Activated CD4-positive, alpha-beta memory T cell treated with anti-CD3 and anti-CD28 coated beads for 36 hours (primary cell): ENCODE measurements around the gene WFDC5. TPM values are rescaled to one million over a fixed set of nuclear protein-coding genes. Genes with fewer than 3 reads are reported as not detected.

ENCODE experiments used
- CTCF ChIA-PET: fragments of 350-600 bp; sonication (Branson Sonifier 250); formaldehyde crosslinking; loops from one replicate; lab custom pipeline; 2021; ENCODE audit warnings: antibody characterized with exemption, inconsistent platforms; lab: Charles Lee
- POLR2A ChIA-PET: fragments of 350-600 bp; sonication (Branson Sonifier 250); formaldehyde crosslinking; loops from one replicate; lab custom pipeline; 2021; ENCODE audit warnings: antibody characterized with exemption; lab: Charles Lee
- DNase-seq: peaks from one replicate; pipeline ENCODE4 v3.0.0-alpha.2; 2020
- H3K27ac Mint-ChIP-seq: one replicate; pipeline ENCODE4 v1.8.0; 2021; ENCODE audit warnings: mixed read lengths
- H3K27me3 Mint-ChIP-seq: one replicate; pipeline ENCODE4 v1.8.0; 2021; ENCODE audit warnings: mixed read lengths
- H3K36me3 Mint-ChIP-seq: one replicate; pipeline ENCODE4 v1.8.0; 2021; ENCODE audit warnings: mixed read lengths
- H3K4me1 Mint-ChIP-seq: one replicate; pipeline ENCODE4 v1.8.0; 2021; ENCODE audit warnings: low read depth, mixed read lengths
- H3K4me3 Mint-ChIP-seq: one replicate; pipeline ENCODE4 v1.8.0; 2021; ENCODE audit warnings: mild to moderate bottlenecking, mixed read lengths
- H3K9me3 Mint-ChIP-seq: one replicate; pipeline ENCODE4 v1.8.0; 2021; ENCODE audit warnings: mixed read lengths
- intact Hi-C: fragments of 100-400 bp; cut with micrococcal nuclease; formaldehyde crosslinking; loops from one replicate; pipeline ENCODE4 v1.15.1; 2023
- total RNA-seq, 2 experiments: library from RNA; stranded (reverse); gene quantifications; one replicate each; pipeline ENCODE4 v1.2.3, GENCODE V29; 2021

WFDC5 gene
- total RNA-seq, 2 experiments from 2014 or later: not detected

GRCh38 chr20:45087097-45087790, 27.7 kb downstream of the WFDC5 start:
- intact Hi-C loops: no loop called here

GRCh38 chr20:45085867-45086266, 29.1 kb downstream of the WFDC5 start:
- H3K27ac Mint-ChIP-seq: no peak overlapping the region
- H3K36me3 Mint-ChIP-seq: peaks cover 43% of the 10 kb centered on the region
- POLR2A ChIA-PET: no interaction called here

More at GRCh38 chr20:45087097-45087790, 27.7 kb downstream of the WFDC5 start:
- Mint-ChIP-seq H3K4me3 (no peak overlapping the region), H3K27me3 (no peaks in the 10 kb centered on the region), H3K36me3 (peaks cover 30% of the 10 kb centered on the region), H3K9me3 (no peaks in the 10 kb centered on the region), H3K4me1 (no peaks in the 10 kb centered on the region), H3K27ac (no peak overlapping the region)
- CTCF ChIA-PET: interaction anchor here (1.1 to 1.9 kb wide), 2 partner anchors 9 to 12 kb away, joined by 3 to 7 read pairs; no protein-coding TSS in a partner anchor
- POLR2A ChIA-PET: no interaction called here
- no peak for DNase-seq

GRCh38 chr20:45085289-45085688, 29.7 kb downstream of the WFDC5 start:
- Mint-ChIP-seq H3K4me1 (no peaks in the 10 kb centered on the region), H3K27ac (no peak overlapping the region), H3K27me3 (no peaks in the 10 kb centered on the region), H3K4me3 (no peak overlapping the region), H3K36me3 (peaks cover 49% of the 10 kb centered on the region), H3K9me3 (peaks cover 9% of the 10 kb centered on the region)
- DNase-seq: no peak
- ChIA-PET CTCF (interaction anchor here (1.0 kb wide), 2 partner anchors 11 to 75 kb away, joined by 3 to 4 read pairs; no protein-coding TSS in a partner anchor), POLR2A (no interaction called here)
- intact Hi-C loops: no loop called here

More at GRCh38 chr20:45085867-45086266, 29.1 kb downstream of the WFDC5 start:
- CTCF ChIA-PET: interaction anchor here (1.0 to 1.1 kb wide), 3 partner anchors 10 to 75 kb away, joined by 3 to 4 read pairs (median 3); no protein-coding TSS in a partner anchor
- intact Hi-C loops: no loop called here
- Mint-ChIP-seq H3K4me3 (no peak overlapping the region), H3K27me3 (no peaks in the 10 kb centered on the region), H3K4me1 (no peaks in the 10 kb centered on the region), H3K9me3 (peaks cover 6% of the 10 kb centered on the region)
- no peak for DNase-seq

- Mint-ChIP-seq H3K27ac (no peak overlapping the region), H3K9me3 (peaks cover 9% of the 10 kb centered on the region), H3K4me3 (no peak overlapping the region), H3K4me1 (no peaks in the 10 kb centered on the region), H3K27me3 (no peaks in the 10 kb centered on the region), H3K36me3 (peaks cover 64% of the 10 kb centered on the region)
- intact Hi-C loops: no loop called here
- POLR2A ChIA-PET: interaction anchor here (0.8 to 0.9 kb wide), 2 partner anchors 11 to 13 kb away, joined by 3 read pairs; no protein-coding TSS in a partner anchor
- no peak for DNase-seq
- CTCF ChIA-PET: interaction anchor here (0.6 to 3.8 kb wide), 2 partner anchors 13 to 364 kb away, joined by 3 to 24 read pairs; no protein-coding TSS in a partner anchor
Measured at GRCh38 chr20:45083127-45083526, 31.8 kb downstream of the WFDC5 start.

GRCh38 chr20:45082468-45082867, 32.5 kb downstream of the WFDC5 start:
- H3K36me3 Mint-ChIP-seq: peaks cover 66% of the 10 kb centered on the region
- peaks cover 9% of the 10 kb centered on the region for H3K9me3 Mint-ChIP-seq
- ChIA-PET CTCF (interaction anchor here (0.6 to 3.8 kb wide), 2 partner anchors 13 to 365 kb away, joined by 3 to 24 read pairs; no protein-coding TSS in a partner anchor), POLR2A (interaction anchor here (0.8 to 0.9 kb wide), 2 partner anchors 10 to 13 kb away, joined by 3 read pairs; no protein-coding TSS in a partner anchor)
- no peaks in the 10 kb centered on the region for H3K4me1 Mint-ChIP-seq
- DNase-seq: no peak
- no peak overlapping the region for H3K4me3 Mint-ChIP-seq
- intact Hi-C loops: no loop called here
- no peaks in the 10 kb centered on the region for H3K27me3 Mint-ChIP-seq
- no peak overlapping the region for H3K27ac Mint-ChIP-seq

GRCh38 chr20:45080867-45081624, 33.9 kb downstream of the WFDC5 start:
- CTCF ChIA-PET: interaction anchor here (3.8 kb wide), 1 partner anchor 15 kb away, joined by 24 read pairs; no protein-coding TSS in a partner anchor
- intact Hi-C loops: no loop called here
- Mint-ChIP-seq H3K27ac (no peak overlapping the region), H3K36me3 (peaks cover 69% of the 10 kb centered on the region), H3K4me1 (no peaks in the 10 kb centered on the region), H3K4me3 (no peak overlapping the region), H3K27me3 (no peaks in the 10 kb centered on the region), H3K9me3 (peaks cover 9% of the 10 kb centered on the region)
- POLR2A ChIA-PET: no interaction called here
- no peak for DNase-seq

- Mint-ChIP-seq H3K27me3 (no peaks in the 10 kb centered on the region), H3K27ac (no peak overlapping the region), H3K4me3 (no peak overlapping the region), H3K9me3 (peaks cover 9% of the 10 kb centered on the region), H3K4me1 (peaks cover 9% of the 10 kb centered on the region), H3K36me3 (peaks cover 66% of the 10 kb centered on the region)
- CTCF ChIA-PET: interaction anchor here (1.0 to 2.6 kb wide), 3 partner anchors 17 to 33 kb away, joined by 3 to 14 read pairs (median 6); no protein-coding TSS in a partner anchor
- intact Hi-C loops: no loop called here
- POLR2A ChIA-PET: no interaction called here
- DNase-seq: no peak
Measured at GRCh38 chr20:45077559-45077958, 37.4 kb downstream of the WFDC5 start.

GRCh38 chr20:45073221-45073620, 41.8 kb downstream of the WFDC5 start:
- Mint-ChIP-seq H3K36me3 (peaks cover 41% of the 10 kb centered on the region), H3K9me3 (no peaks in the 10 kb centered on the region), H3K27me3 (no peaks in the 10 kb centered on the region), H3K27ac (peak overlapping the region; percentile 59), H3K4me1 (peaks cover 41% of the 10 kb centered on the region), H3K4me3 (no peak overlapping the region)
- ChIA-PET CTCF (interaction anchor here (1.3 to 2.5 kb wide), 2 partner anchors 23 to 29 kb away, joined by 3 to 18 read pairs; no protein-coding TSS in a partner anchor), POLR2A (no interaction called here)
- intact Hi-C loops: no loop called here
- DNase-seq: no peak

GRCh38 chr20:45072066-45072465, 42.9 kb downstream of the WFDC5 start:
- DNase-seq: no peak
- H3K9me3 Mint-ChIP-seq: no peaks in the 10 kb centered on the region
- H3K4me1 Mint-ChIP-seq: peaks cover 52% of the 10 kb centered on the region
- H3K27ac Mint-ChIP-seq: peak overlapping the region; percentile 30
- intact Hi-C loops: no loop called here
- H3K27me3 Mint-ChIP-seq: no peaks in the 10 kb centered on the region
- no peak overlapping the region for H3K4me3 Mint-ChIP-seq
- CTCF ChIA-PET: interaction anchor here (0.6 to 2.5 kb wide), 6 partner anchors 21 to 449 kb away, joined by 3 to 18 read pairs (median 4); no protein-coding TSS in a partner anchor
- POLR2A ChIA-PET: interaction anchor here (0.6 kb wide), 1 partner anchor 11 kb away, joined by 3 read pairs; no protein-coding TSS in a partner anchor
- peaks cover 40% of the 10 kb centered on the region for H3K36me3 Mint-ChIP-seq

- intact Hi-C loops: no loop called here
- ChIA-PET POLR2A (no interaction called here), CTCF (interaction anchor here (0.8 to 2.5 kb wide), 5 partner anchors 25 to 222 kb away, joined by 4 to 18 read pairs (median 5); no protein-coding TSS in a partner anchor)
- DNase-seq: no peak
- H3K4me3 Mint-ChIP-seq: no peak overlapping the region
- H3K9me3 Mint-ChIP-seq: no peaks in the 10 kb centered on the region
- peaks cover 40% of the 10 kb centered on the region for H3K36me3 Mint-ChIP-seq
- no peak overlapping the region for H3K27ac Mint-ChIP-seq
- peaks cover 60% of the 10 kb centered on the region for H3K4me1 Mint-ChIP-seq
- H3K27me3 Mint-ChIP-seq: no peaks in the 10 kb centered on the region
Measured at GRCh38 chr20:45070932-45071632, 43.9 kb downstream of the WFDC5 start.

- Mint-ChIP-seq H3K27me3 (no peaks in the 10 kb centered on the region), H3K4me1 (peaks cover 76% of the 10 kb centered on the region), H3K36me3 (peaks cover 34% of the 10 kb centered on the region), H3K9me3 (no peaks in the 10 kb centered on the region), H3K4me3 (no peak overlapping the region), H3K27ac (peak overlapping the region; percentile 35)
- no peak for DNase-seq
- ChIA-PET POLR2A (no interaction called here), CTCF (interaction anchor here (1.2 kb wide), 1 partner anchor 9 kb away, joined by 3 read pairs; no protein-coding TSS in a partner anchor)
- intact Hi-C loops: no loop called here
Measured at GRCh38 chr20:45069261-45069660, 45.7 kb downstream of the WFDC5 start.
